CD8-positive, alpha-beta memory T cell (primary cell): ENCODE data around the gene IFT81. TPM values are rescaled to one million over a fixed set of nuclear protein-coding genes. Genes with fewer than 3 reads are reported as not detected.

Source experiments
- CTCF ChIA-PET: fragments of 350-600 bp; sonication (Branson Sonifier 250); formaldehyde crosslinking; loops from one replicate; lab custom pipeline; 2021; ENCODE audit warnings: antibody characterized with exemption; lab: Charles Lee
- POLR2A ChIA-PET: fragments of 350-600 bp; sonication (Branson Sonifier 250); formaldehyde crosslinking; loops from one replicate; lab custom pipeline; 2021; ENCODE audit warnings: antibody characterized with exemption; lab: Charles Lee
- DNase-seq, 5 donors: peaks; one replicate each; pipeline versions ENCODE4 v3.0.0 to v3.0.0-alpha.2; 2020 to 2022; ENCODE audit warnings: mixed read lengths in 1 of 5
- H3K27ac ChIP-seq: one replicate; pipeline ENCODE4 v1.7.0; 2013; ENCODE audit warnings: low read depth, mild to moderate bottlenecking, low read length, moderate library complexity
- H3K27me3 ChIP-seq: 2 replicates; pipeline ENCODE4 v1.7.0; 2013; ENCODE audit warnings: low read length, mild to moderate bottlenecking; ENCODE audit not compliant: insufficient read depth, poor library complexity, severe bottlenecking
- H3K36me3 ChIP-seq: 2 replicates; pipeline ENCODE4 v1.7.0; 2013; ENCODE audit warnings: mild to moderate bottlenecking, low read length, moderate library complexity; ENCODE audit not compliant: insufficient read depth
- H3K4me1 ChIP-seq: 2 replicates; pipeline ENCODE4 v1.7.0; 2013; ENCODE audit warnings: mild to moderate bottlenecking, low read length, moderate library complexity; ENCODE audit not compliant: insufficient read depth
- H3K4me3 ChIP-seq: 2 replicates; pipeline ENCODE4 v1.7.0; 2013; ENCODE audit warnings: mild to moderate bottlenecking, low read length
- H3K9me3 ChIP-seq: 2 replicates; pipeline ENCODE4 v1.7.0; 2013; ENCODE audit warnings: mild to moderate bottlenecking, low read length
- H3K27ac Mint-ChIP-seq, 8 donors: one replicate each; pipeline ENCODE4 v1.8.0; 2020 to 2021; ENCODE audit warnings: mixed read lengths in 8 of 8, mild to moderate bottlenecking in 6 of 8, inconsistent platforms in 3 of 8, moderate library complexity in 3 of 8
- H3K27me3 Mint-ChIP-seq, 2 donors: one replicate each; pipeline ENCODE4 v1.8.0; 2020 to 2021; ENCODE audit warnings: mixed read lengths in 2 of 2, mild to moderate bottlenecking in 1 of 2, moderate library complexity in 1 of 2
- H3K36me3 Mint-ChIP-seq, 3 donors: one replicate each; pipeline ENCODE4 v1.8.0; 2020 to 2021; ENCODE audit warnings: mixed read lengths in 3 of 3, inconsistent platforms in 1 of 3, mild to moderate bottlenecking in 1 of 3
- H3K4me1 Mint-ChIP-seq, 3 donors: one replicate each; pipeline ENCODE4 v1.8.0; 2020 to 2021; ENCODE audit warnings: mixed read lengths in 3 of 3, inconsistent platforms in 1 of 3, mild to moderate bottlenecking in 1 of 3
- H3K4me3 Mint-ChIP-seq, 7 donors: one replicate each; pipeline ENCODE4 v1.8.0; 2020 to 2021; ENCODE audit warnings: mixed read lengths in 7 of 7, mild to moderate bottlenecking in 6 of 7, moderate library complexity in 4 of 7, inconsistent platforms in 2 of 7
- H3K9me3 Mint-ChIP-seq, 5 donors: one replicate each; pipeline ENCODE4 v1.8.0; 2020 to 2022; ENCODE audit warnings: mixed read lengths in 5 of 5, mild to moderate bottlenecking in 3 of 5, moderate library complexity in 2 of 5, inconsistent platforms in 1 of 5
- polyA plus RNA-seq: library from polyadenylated mRNA; unstranded; fragments of 300-500 nt; fragmentation: Illumina TruSeq; gene quantifications from one replicate; pipeline ENCODE4 v1.2.3, GENCODE V29; 2021
- total RNA-seq, 2 experiments: library from RNA; stranded (reverse); gene quantifications; one replicate each; pipeline ENCODE4 v1.2.3, GENCODE V29; 2021

Gene IFT81
- total and polyA plus RNA-seq, 3 experiments from 2014 or later, result 0.35 to 4.5 (median 3.7) TPM

DNA sequence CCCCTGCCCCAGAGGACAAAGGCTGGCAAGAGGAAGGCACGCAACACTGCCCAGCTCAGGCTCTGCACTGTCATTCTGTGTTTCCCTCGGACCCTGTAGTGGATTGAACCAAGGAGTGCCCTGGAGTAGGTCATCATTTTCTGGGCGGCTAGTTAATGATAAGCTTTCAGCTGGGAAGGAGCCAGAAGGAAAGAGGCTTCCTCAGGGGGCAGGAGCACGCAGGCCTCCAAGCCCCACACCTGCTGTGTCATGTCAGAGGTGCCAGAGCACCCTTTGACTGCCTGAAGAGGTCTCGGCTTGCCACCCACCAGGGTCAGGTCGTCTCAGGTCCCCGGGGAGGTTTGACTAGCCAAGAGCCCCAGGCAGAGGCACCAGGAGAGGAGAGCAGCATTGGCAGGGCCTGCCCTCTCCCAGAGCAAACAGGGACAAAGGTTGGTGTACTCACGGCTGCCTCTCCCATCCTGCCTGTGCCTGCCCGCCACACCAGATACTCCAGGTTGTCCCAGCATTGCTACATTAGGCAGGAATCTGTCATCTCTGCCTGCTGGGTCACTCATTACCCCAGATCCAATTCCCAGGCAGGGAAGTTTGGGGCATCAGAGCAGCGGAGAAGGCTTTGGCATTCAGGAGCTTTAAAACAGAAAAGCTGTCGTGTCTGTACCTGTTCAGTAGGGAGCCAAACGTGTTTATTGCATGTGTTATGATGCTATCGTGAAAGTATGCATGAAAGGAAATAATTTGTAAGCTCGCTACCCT lies 123.4 kb downstream of the IFT81 start:
- no peak overlapping the region for H3K4me3 Mint-ChIP-seq
- H3K27me3 ChIP-seq, result no peaks in the 10 kb centered on the region
- no peak for DNase-seq
- ChIA-PET POLR2A (no interaction called here), CTCF (no interaction called here)
- H3K9me3 ChIP-seq, result no peaks in the 10 kb centered on the region
- H3K4me1 Mint-ChIP-seq, result no peaks in the 10 kb centered on the region
- H3K36me3 ChIP-seq, result no peaks in the 10 kb centered on the region
- H3K4me3 ChIP-seq, result no peak overlapping the region
- peak overlapping the region in 1 of 8 donors; percentile 17 for H3K27ac Mint-ChIP-seq
- H3K4me1 ChIP-seq, result no peaks in the 10 kb centered on the region
- no peak overlapping the region for H3K27ac ChIP-seq
- peaks cover 0 to 2% (median 0%) of the 10 kb centered on the region in 3 donors for H3K36me3 Mint-ChIP-seq
- H3K9me3 Mint-ChIP-seq, result no peaks in the 10 kb centered on the region
- H3K27me3 Mint-ChIP-seq, result peaks cover 4 to 8% of the 10 kb centered on the region in 2 donors

DNA sequence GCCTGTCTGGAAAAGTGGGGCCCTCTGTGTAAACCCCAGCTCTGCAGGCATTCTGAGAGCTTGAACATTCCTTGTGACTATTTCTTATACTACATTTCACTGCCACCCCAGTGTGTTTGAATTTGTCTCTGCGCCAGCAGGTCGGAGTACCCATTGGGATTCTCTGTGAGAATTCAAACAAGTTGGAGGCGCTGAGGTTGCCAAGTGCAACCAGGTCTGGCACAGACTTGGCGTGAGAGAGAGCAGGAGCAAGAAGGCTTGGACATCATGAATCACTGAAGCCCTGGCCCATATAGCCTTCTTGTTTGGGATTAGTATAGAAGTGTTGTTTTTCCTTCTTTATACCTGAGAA lies 123.9 kb downstream of the IFT81 start:
- Histone ChIP-seq H3K9me3 (no peaks in the 10 kb centered on the region), H3K27me3 (no peaks in the 10 kb centered on the region), H3K27ac (no peak overlapping the region), H3K4me3 (no peak overlapping the region), H3K4me1 (no peaks in the 10 kb centered on the region), H3K36me3 (no peaks in the 10 kb centered on the region)
- no peaks in the 10 kb centered on the region for H3K9me3 Mint-ChIP-seq
- H3K4me3 Mint-ChIP-seq, result no peak overlapping the region
- peak overlapping the region in 3 of 8 donors; percentile 60 to 83 (median 70) for H3K27ac Mint-ChIP-seq
- H3K4me1 Mint-ChIP-seq, result no peaks in the 10 kb centered on the region
- H3K27me3 Mint-ChIP-seq, result peaks cover 2 to 8% of the 10 kb centered on the region in 2 donors
- H3K36me3 Mint-ChIP-seq, result peaks cover 0 to 1% (median 0%) of the 10 kb centered on the region in 3 donors
- POLR2A ChIA-PET, result no interaction called here
- CTCF ChIA-PET, result no interaction called here
- DNase-seq, result no peak

DNA sequence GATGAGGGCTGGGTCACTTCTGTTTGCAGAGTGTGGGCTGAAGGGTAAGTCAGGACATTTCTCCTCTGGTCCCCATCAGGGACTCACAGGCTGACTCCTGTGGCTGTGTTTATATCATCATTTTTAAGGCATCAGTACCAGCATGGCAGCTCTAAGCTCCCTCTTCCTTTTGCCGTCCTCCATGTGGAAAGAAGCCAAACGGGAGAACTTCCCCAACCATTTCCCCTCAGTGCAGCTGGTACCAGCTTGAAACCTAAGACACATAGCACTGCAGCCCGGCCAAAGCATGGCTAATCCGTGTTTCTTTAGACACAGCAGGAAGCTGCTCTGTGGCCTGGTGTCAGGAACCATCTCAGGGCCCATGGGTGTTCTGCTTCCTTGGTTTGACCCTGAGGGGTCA lies 124.9 kb downstream of the IFT81 start:
- Mint-ChIP-seq H3K36me3 (no peaks in the 10 kb centered on the region), H3K9me3 (no peaks in the 10 kb centered on the region), H3K4me1 (no peaks in the 10 kb centered on the region), H3K4me3 (no peak overlapping the region), H3K27ac (peak overlapping the region in 2 of 8 donors; percentile 22 to 64), H3K27me3 (peaks cover 0 to 8% of the 10 kb centered on the region in 2 donors)
- no peak for DNase-seq
- CTCF ChIA-PET, result no interaction called here
- no peak overlapping the region for H3K4me3 ChIP-seq
- no peaks in the 10 kb centered on the region for H3K4me1 ChIP-seq
- H3K27ac ChIP-seq, result no peak overlapping the region
- H3K27me3 ChIP-seq, result no peaks in the 10 kb centered on the region
- no peaks in the 10 kb centered on the region for H3K36me3 ChIP-seq
- no peaks in the 10 kb centered on the region for H3K9me3 ChIP-seq
- POLR2A ChIA-PET, result no interaction called here

DNA sequence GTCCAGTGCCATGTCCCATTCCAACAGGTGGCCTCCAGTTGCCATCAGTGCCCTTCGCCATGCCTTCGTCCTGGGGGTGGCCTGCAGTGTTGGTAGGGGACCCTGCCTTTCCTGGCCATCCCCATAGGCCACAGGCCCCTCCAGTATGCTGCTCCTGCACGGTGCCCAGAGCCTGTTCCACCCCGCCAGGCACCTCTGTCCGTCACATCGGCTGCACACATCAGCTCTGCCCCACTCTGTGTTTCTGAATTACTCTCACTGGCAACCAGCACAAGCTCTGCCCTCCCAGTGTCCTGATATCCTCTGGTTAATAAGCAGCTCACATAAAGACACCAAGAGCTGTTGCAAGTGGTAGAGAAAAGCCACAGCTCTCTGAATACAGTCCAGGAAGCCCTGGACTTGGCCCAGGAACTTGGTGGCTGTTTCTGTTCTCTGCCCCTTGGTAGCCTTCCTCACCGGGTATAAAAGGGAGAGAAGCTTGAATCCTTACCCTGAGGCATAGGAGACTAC lies 125.6 kb downstream of the IFT81 start:
- Histone ChIP-seq H3K27me3 (no peaks in the 10 kb centered on the region), H3K4me3 (no peak overlapping the region), H3K9me3 (no peaks in the 10 kb centered on the region), H3K27ac (no peak overlapping the region), H3K36me3 (no peaks in the 10 kb centered on the region), H3K4me1 (no peaks in the 10 kb centered on the region)
- no peak overlapping the region for H3K4me3 Mint-ChIP-seq
- H3K27me3 Mint-ChIP-seq, result peaks cover 0 to 8% of the 10 kb centered on the region in 2 donors
- H3K9me3 Mint-ChIP-seq, result no peaks in the 10 kb centered on the region
- no peak overlapping the region for H3K27ac Mint-ChIP-seq
- no peaks in the 10 kb centered on the region for H3K4me1 Mint-ChIP-seq
- CTCF ChIA-PET, result no interaction called here
- no peak for DNase-seq
- no peaks in the 10 kb centered on the region for H3K36me3 Mint-ChIP-seq
- POLR2A ChIA-PET, result no interaction called here

DNA sequence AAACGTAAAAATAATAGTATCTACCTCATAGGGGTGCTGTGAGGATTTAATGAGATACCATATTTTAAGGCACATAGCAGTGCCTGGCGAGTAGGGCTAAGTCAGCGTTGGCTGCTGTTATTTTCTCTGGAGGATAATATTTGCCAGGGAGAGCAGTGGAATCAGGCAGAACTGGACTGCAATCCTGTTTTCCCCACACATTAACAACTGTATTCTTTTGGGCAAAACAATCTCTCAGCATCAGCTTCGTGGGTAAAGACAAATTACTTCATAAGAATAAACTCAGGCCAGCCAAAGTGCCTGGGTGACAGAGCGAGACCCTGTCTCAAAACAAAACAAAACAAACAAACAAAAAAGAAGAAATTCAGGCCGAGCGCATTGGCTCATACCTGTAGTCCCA lies 127.2 kb downstream of the IFT81 start:
- no peaks in the 10 kb centered on the region for H3K36me3 Mint-ChIP-seq
- no peaks in the 10 kb centered on the region for H3K9me3 Mint-ChIP-seq
- ChIA-PET POLR2A (no interaction called here), CTCF (interaction anchor here (1.0 kb wide), 1 partner anchor 151 kb away, joined by 3 read pairs; no protein-coding TSS in a partner anchor)
- no peak overlapping the region for H3K27ac Mint-ChIP-seq
- DNase-seq, result no peak
- H3K4me3 Mint-ChIP-seq, result no peak overlapping the region
- no peaks in the 10 kb centered on the region for H3K27me3 ChIP-seq
- no peaks in the 10 kb centered on the region for H3K9me3 ChIP-seq
- no peak overlapping the region for H3K4me3 ChIP-seq
- peaks cover 3% of the 10 kb centered on the region in 2 donors for H3K27me3 Mint-ChIP-seq
- no peaks in the 10 kb centered on the region for H3K4me1 ChIP-seq
- no peaks in the 10 kb centered on the region for H3K4me1 Mint-ChIP-seq
- no peak overlapping the region for H3K27ac ChIP-seq
- H3K36me3 ChIP-seq, result no peaks in the 10 kb centered on the region

DNA sequence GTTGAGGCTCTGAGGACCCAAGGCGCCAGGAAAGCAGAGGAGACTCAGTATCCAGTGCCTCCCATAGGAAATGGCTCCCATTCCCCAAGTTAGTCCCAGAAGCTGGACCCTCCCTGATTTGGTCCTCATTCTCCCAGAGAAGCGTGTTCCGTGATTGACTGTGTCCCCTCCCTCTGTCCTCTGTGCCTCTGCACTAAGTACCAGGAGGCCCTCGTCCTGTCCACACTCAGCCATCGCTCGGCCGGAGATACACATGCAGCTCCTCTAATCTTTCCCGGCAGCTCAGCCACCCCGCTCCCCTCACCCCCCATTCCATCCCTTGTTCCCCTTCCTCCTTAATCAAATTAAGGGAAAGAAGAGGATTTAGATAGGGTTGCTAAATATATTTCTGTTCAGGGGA lies 128.6 kb downstream of the IFT81 start:
- H3K9me3 ChIP-seq, result no peaks in the 10 kb centered on the region
- H3K27ac Mint-ChIP-seq, result no peak overlapping the region
- H3K4me3 ChIP-seq, result no peak overlapping the region
- no peak overlapping the region for H3K4me3 Mint-ChIP-seq
- no peak for DNase-seq
- H3K4me1 ChIP-seq, result no peaks in the 10 kb centered on the region
- CTCF ChIA-PET, result no interaction called here
- no peaks in the 10 kb centered on the region for H3K4me1 Mint-ChIP-seq
- H3K9me3 Mint-ChIP-seq, result no peaks in the 10 kb centered on the region
- H3K27ac ChIP-seq, result no peak overlapping the region
- H3K36me3 Mint-ChIP-seq, result no peaks in the 10 kb centered on the region
- peaks cover 3 to 7% of the 10 kb centered on the region in 2 donors for H3K27me3 Mint-ChIP-seq
- POLR2A ChIA-PET, result no interaction called here
- H3K36me3 ChIP-seq, result no peaks in the 10 kb centered on the region
- H3K27me3 ChIP-seq, result no peaks in the 10 kb centered on the region

DNA sequence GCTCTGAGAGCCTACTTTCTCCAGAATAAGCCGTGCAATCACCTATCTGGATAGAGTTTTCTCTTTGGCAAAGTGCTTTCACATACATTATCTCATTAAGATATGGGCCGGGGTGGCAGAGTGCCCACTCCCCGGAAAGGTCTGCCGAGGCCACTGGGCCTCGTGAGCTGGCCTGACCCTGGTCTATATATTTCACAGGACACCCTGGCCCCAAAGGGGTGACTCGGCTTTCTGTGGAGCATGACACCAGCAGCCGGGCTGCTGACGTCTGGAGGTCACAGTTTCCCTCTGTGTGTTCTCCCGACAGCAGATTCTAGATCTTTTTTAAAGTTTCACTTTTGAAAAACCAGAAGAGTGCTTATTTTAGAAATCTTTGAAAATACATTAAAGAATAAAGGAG lies 129.0 kb downstream of the IFT81 start:
- no peak for DNase-seq
- Histone ChIP-seq H3K9me3 (no peaks in the 10 kb centered on the region), H3K27ac (no peak overlapping the region), H3K27me3 (no peaks in the 10 kb centered on the region), H3K4me3 (no peak overlapping the region), H3K36me3 (no peaks in the 10 kb centered on the region), H3K4me1 (no peaks in the 10 kb centered on the region)
- no peaks in the 10 kb centered on the region for H3K4me1 Mint-ChIP-seq
- H3K27me3 Mint-ChIP-seq, result peaks cover 3 to 7% of the 10 kb centered on the region in 2 donors
- H3K4me3 Mint-ChIP-seq, result no peak overlapping the region
- H3K36me3 Mint-ChIP-seq, result no peaks in the 10 kb centered on the region
- POLR2A ChIA-PET, result no interaction called here
- CTCF ChIA-PET, result no interaction called here
- H3K27ac Mint-ChIP-seq, result no peak overlapping the region
- no peaks in the 10 kb centered on the region for H3K9me3 Mint-ChIP-seq

DNA sequence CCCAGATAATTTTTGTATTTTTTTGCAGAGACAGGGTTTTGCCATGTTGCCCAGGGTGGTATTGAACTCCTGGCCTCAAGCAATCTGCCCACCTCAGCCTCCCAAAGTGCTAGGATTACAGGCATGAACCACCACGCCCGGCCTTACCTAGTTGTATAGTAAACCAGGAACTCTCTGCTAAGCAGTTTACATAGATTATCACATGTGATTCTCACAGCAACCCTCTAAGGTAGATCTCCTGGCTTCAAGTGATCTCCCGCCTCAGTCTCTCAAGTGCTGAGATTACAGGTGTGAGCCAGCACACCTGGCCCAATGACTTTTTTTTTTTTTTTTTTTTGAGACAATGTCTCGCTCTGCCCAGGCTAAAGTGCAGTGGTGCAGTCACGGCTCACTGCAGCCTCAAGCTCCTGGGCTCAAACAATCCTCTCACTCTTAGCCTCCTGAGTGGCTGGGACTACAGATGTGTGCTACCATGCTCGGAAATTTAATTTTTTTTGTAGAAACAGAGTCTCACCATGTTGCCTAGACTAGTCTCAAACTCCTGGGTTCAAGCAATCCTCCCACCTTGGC lies 130.9 kb downstream of the IFT81 start:
- H3K4me1 ChIP-seq, result no peaks in the 10 kb centered on the region
- ChIA-PET POLR2A (no interaction called here), CTCF (no interaction called here)
- no peaks in the 10 kb centered on the region for H3K9me3 ChIP-seq
- Mint-ChIP-seq H3K9me3 (no peaks in the 10 kb centered on the region), H3K4me1 (no peaks in the 10 kb centered on the region), H3K27me3 (peaks cover 3 to 7% of the 10 kb centered on the region in 2 donors), H3K4me3 (no peak overlapping the region), H3K27ac (no peak overlapping the region), H3K36me3 (no peaks in the 10 kb centered on the region)
- no peaks in the 10 kb centered on the region for H3K36me3 ChIP-seq
- DNase-seq, result no peak
- H3K4me3 ChIP-seq, result no peak overlapping the region
- no peaks in the 10 kb centered on the region for H3K27me3 ChIP-seq
- H3K27ac ChIP-seq, result no peak overlapping the region
